Chondrocyte (in vitro differentiated cells): Measurements from ENCODE around the gene C9orf50. TPM values are rescaled to one million over a fixed set of nuclear protein-coding genes. Genes with fewer than 3 reads are reported as not detected.
A peak's percentile ranks its signal among the peaks of the same experiment; 100 is the strongest.
"Not testable (repeated sequence)": the region's sequence is repeated elsewhere in the genome, so short reads cannot be mapped to it uniquely, and the experiment has no call there.

Experiments
- DNase-seq: peaks from one replicate; pipeline ENCODE4 v3.0.0; 2021; ENCODE audit warnings: mixed read lengths, low spot score
- H3K27ac Mint-ChIP-seq: one replicate; pipeline ENCODE4 v1.8.0; 2021; ENCODE audit warnings: mild to moderate bottlenecking, moderate library complexity, mixed read lengths; ENCODE audit not compliant: unreplicated experiment
- H3K27me3 Mint-ChIP-seq: 2 replicates; pipeline ENCODE4 v1.8.0; 2021; ENCODE audit warnings: low read depth, mixed read lengths
- H3K36me3 Mint-ChIP-seq: 2 replicates; pipeline ENCODE4 v1.8.0; 2021; ENCODE audit warnings: low read depth, mixed read lengths
- H3K4me1 Mint-ChIP-seq: 2 replicates; pipeline ENCODE4 v1.8.0; 2021; ENCODE audit warnings: low read depth, mild to moderate bottlenecking, mixed read lengths
- H3K4me3 Mint-ChIP-seq: one replicate; pipeline ENCODE4 v1.8.0; 2021; ENCODE audit warnings: mild to moderate bottlenecking, moderate library complexity, mixed read lengths; ENCODE audit not compliant: unreplicated experiment
- H3K9me3 Mint-ChIP-seq: 2 replicates; pipeline ENCODE4 v1.8.0; 2021; ENCODE audit warnings: low read depth, mixed read lengths
- total RNA-seq: library from RNA; stranded (reverse); gene quantifications from 3 replicates; pipeline ENCODE4 v1.2.1, GENCODE V29; 2021
- TF ChIP-seq, protein P1 (sequence below): fragments of 200-600 bp; sonication (generic); IDR thresholded peaks from 2 replicates; pipeline ENCODE4 v1.5.0; 2021; ENCODE audit warnings: antibody characterized with exemption, mild to moderate bottlenecking, moderate library complexity

C9orf50 gene
- total RNA-seq, 1 donor from 2014 or later, result 0.30 TPM

DNA sequence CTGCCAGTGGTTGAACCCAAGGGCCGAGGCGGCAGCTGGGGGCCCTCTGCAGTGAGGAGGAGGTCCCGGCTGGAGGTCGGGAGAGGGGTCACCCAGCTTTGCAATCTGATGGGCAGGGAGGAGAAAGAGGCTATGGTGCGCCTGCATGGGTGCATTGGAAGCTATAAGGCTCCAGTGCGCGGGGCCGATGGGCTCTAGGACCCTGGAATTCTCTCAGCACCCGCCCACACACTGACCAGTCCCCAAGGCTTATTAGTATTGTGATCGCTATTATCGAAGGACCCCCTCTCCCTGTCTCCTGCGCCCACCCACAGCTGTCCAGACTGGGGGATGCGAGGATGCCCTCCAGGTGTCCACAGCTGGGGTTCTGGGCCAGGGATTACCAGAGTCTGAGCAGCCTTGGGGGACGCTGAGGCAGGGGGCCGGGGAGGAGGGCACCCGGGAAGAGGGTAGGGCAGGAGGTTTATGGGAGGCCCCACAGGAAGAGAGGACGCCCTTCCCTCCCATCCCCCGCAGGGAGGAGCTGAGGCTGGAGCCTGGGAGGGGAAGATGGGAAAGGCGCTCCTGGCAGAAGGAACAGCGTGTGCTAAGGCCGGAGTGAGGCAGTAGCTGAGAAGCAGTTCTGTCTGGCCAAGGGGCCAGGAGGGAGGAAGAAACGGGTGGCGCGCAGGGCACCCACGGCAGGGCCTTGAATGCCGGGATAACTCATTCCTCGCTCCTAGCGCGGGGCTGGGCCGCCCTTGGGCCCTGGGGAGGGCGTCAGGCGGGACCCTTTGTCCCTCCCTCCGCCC is 24.2 kb downstream of the C9orf50 start:
- Mint-ChIP-seq H3K4me3 (peak overlapping the region; percentile 63), H3K9me3 (no peaks in the 10 kb centered on the region), H3K27ac (peak overlapping the region; percentile 49), H3K27me3 (no peaks in the 10 kb centered on the region), H3K36me3 (no peaks in the 10 kb centered on the region), H3K4me1 (peaks cover 19% of the 10 kb centered on the region)
- DNase-seq, result no peak
- TF ChIP-seq, protein P1, sequence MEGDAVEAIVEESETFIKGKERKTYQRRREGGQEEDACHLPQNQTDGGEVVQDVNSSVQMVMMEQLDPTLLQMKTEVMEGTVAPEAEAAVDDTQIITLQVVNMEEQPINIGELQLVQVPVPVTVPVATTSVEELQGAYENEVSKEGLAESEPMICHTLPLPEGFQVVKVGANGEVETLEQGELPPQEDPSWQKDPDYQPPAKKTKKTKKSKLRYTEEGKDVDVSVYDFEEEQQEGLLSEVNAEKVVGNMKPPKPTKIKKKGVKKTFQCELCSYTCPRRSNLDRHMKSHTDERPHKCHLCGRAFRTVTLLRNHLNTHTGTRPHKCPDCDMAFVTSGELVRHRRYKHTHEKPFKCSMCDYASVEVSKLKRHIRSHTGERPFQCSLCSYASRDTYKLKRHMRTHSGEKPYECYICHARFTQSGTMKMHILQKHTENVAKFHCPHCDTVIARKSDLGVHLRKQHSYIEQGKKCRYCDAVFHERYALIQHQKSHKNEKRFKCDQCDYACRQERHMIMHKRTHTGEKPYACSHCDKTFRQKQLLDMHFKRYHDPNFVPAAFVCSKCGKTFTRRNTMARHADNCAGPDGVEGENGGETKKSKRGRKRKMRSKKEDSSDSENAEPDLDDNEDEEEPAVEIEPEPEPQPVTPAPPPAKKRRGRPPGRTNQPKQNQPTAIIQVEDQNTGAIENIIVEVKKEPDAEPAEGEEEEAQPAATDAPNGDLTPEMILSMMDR, result no peak

DNA sequence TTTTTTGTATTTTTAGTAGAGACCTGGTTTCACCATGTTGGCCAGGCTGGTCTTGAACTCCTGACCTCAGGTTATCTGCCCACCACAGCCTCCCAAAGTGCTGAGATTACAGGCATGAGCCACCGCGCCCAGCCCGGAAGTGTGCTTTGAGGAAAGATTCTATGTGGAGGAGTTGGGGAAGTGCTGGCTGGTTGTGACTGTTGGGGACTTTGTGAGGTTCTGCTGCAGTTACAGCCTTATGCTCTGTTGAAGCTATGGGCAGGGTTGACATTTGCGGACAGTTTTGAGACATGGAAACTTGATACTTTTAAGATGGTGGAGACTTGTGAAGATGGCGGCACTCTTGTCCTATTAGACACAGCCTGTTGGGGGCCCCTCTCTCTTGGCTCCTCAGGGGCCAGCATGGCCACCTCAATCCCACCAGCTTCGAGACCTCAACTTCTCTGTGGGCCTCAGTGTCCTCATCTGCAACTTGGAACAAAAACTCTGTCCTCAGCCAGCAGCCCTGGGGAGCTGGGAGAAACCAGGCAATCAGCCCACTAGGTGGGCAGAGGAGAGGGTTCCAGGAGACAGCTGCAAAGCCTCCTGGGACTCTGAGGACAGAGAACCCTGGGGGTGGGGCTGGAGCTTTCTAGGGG is 24.9 kb downstream of the C9orf50 start:
- H3K9me3 Mint-ChIP-seq, result no peaks in the 10 kb centered on the region
- no peaks in the 10 kb centered on the region for H3K27me3 Mint-ChIP-seq
- no peaks in the 10 kb centered on the region for H3K36me3 Mint-ChIP-seq
- no peak overlapping the region for H3K27ac Mint-ChIP-seq
- no peak for DNase-seq
- peaks cover 19% of the 10 kb centered on the region for H3K4me1 Mint-ChIP-seq
- TF ChIP-seq, protein P1, result no peak
- H3K4me3 Mint-ChIP-seq, result no peak overlapping the region

DNA sequence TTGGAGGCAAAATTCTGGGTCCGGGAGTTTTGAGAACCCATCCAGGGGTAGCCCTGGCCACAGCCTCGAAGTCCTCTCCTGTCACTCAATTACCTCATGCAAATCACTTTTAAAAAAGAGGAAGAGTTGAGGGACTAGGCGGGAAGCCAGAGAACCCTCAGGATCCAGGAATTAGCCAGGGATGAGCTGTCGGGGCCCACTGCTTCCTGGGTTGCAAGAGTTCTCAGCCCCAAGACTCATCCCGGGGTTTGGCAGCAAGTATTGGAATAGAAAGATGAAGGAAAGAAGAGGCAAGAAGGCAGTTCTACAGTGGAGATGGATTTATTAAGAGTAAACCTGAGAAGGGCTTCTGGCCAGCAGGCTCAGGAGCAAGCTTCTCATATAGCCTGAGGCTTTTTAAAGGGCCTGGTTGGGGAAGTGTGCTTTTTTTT is 25.6 kb downstream of the C9orf50 start:
- DNase-seq, result no peak
- Mint-ChIP-seq H3K27me3 (no peaks in the 10 kb centered on the region), H3K4me1 (peaks cover 19% of the 10 kb centered on the region), H3K4me3 (no peak overlapping the region), H3K9me3 (no peaks in the 10 kb centered on the region), H3K36me3 (no peaks in the 10 kb centered on the region), H3K27ac (peak overlapping the region; percentile 22)
- TF ChIP-seq, protein P1, result no peak

DNA sequence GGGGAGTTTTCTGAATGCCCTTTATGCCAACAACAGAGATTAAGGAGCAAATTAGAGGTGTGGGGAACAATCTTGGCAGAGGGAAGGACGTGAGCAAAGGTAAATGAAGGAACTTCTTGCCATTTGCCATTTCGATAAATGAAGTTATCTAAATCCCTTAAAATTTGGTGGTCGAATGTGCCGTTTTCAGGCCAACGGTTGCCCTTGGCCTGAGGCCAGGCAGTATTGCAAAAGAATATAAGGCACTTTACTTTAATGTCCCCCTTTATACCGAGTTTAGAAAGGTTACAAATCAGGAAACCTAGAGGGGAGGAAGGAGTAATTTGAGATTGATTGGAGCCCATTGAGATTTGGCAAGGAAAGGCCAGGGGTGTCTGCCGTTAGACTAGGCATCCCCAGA is 26.3 kb downstream of the C9orf50 start:
- H3K9me3 Mint-ChIP-seq, result no peaks in the 10 kb centered on the region
- H3K4me1 Mint-ChIP-seq, result peaks cover 19% of the 10 kb centered on the region
- no peak for DNase-seq
- TF ChIP-seq, protein P1, result no peak
- no peak overlapping the region for H3K27ac Mint-ChIP-seq
- H3K4me3 Mint-ChIP-seq, result no peak overlapping the region
- no peaks in the 10 kb centered on the region for H3K27me3 Mint-ChIP-seq
- H3K36me3 Mint-ChIP-seq, result no peaks in the 10 kb centered on the region

DNA sequence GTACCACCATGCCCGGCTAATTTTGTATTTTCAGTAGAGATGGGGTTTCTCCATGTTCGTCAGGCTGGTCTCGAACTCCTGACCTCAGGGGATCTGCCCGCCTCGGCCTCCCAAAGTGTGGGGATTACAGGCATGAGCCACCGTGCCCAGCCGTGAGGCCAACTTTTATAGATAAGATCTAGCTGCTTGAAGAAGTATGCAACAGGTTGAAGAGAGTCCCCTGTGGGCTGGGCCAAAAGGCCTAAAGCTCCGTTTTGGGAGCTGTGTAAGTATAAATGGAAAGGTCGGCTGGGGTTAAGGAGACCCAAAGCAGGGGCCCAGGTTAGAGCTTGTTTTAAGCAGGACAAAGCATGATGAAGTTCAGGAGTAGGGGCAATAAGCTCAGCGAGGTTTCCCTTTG is 28.1 kb downstream of the C9orf50 start:
- not testable (repeated sequence) for H3K27ac Mint-ChIP-seq, DNase-seq, H3K4me3 Mint-ChIP-seq, H3K36me3 Mint-ChIP-seq, H3K27me3 Mint-ChIP-seq, H3K9me3 Mint-ChIP-seq
- peaks cover 15% of the 10 kb centered on the region for H3K4me1 Mint-ChIP-seq
